Spleen (tissue), 11 donors: ENCODE results near the gene UBE2L3. TPM values are rescaled to one million over a fixed set of nuclear protein-coding genes. Genes with fewer than 3 reads are reported as not detected.

Experiments
- DNase-seq: peaks from one replicate; pipeline ENCODE4 v3.0.0-alpha.2; 2020
- H3K27ac ChIP-seq, 8 donors: fragments of 200-600 bp; sonication (generic) in 7 of 8; 1 replicate in 4 of 8; 2 replicates in 4 of 8; pipeline versions ENCODE4 v1.5.0 to v1.8.0; 2016 to 2021; ENCODE audit warnings: inconsistent platforms in 4 of 8, mild to moderate bottlenecking in 4 of 8, moderate library complexity in 1 of 8
- H3K27me3 ChIP-seq, 7 donors: fragments of 200-600 bp; sonication (generic) in 6 of 7; replicated peaks in 1 of 7; 1 replicate in 4 of 7; 2 replicates in 3 of 7; pipeline versions ENCODE4 v1.5.0 to v1.8.0; 2016 to 2021; ENCODE audit warnings: inconsistent platforms in 3 of 7, mild to moderate bottlenecking in 1 of 7
- H3K36me3 ChIP-seq, 6 donors: fragments of 200-600 bp; sonication (generic) in 5 of 6; 1 replicate in 4 of 6; 2 replicates in 2 of 6; pipeline versions ENCODE4 v1.5.0 to v1.8.0; 2016 to 2021; ENCODE audit warnings: inconsistent platforms in 2 of 6
- H3K4me1 ChIP-seq, 6 donors: fragments of 200-600 bp; sonication (generic) in 5 of 6; 1 replicate in 3 of 6; 2 replicates in 3 of 6; pipeline versions ENCODE4 v1.5.0 to v1.8.0; 2016 to 2021; ENCODE audit warnings: inconsistent platforms in 3 of 6
- H3K4me3 ChIP-seq, 8 donors: fragments of 200-600 bp; sonication (generic) in 7 of 8; 1 replicate in 4 of 8; 2 replicates in 4 of 8; pipeline versions ENCODE4 v1.5.0 to v1.8.0; 2016 to 2021; ENCODE audit warnings: inconsistent platforms in 4 of 8, mild to moderate bottlenecking in 4 of 8, moderate library complexity in 2 of 8
- H3K9me3 ChIP-seq, 8 donors: fragments of 200-600 bp; sonication (generic) in 7 of 8; 1 replicate in 4 of 8; 2 replicates in 4 of 8; pipeline versions ENCODE4 v1.5.0 to v1.8.0; 2016 to 2021; ENCODE audit warnings: inconsistent platforms in 4 of 8
- CTCF ChIP-seq, 11 experiments: fragments of 200-600 bp in 7 of 11; fragments of 450-650 bp in 4 of 11; sonication (generic) in 4 of 11; IDR thresholded peaks in 8 of 11; conservative IDR thresholded peaks in 3 of 11; 1 replicate in 7 of 11; 2 replicates in 4 of 11; pipeline versions ENCODE4 v1.4.0 to v1.8.0; 2016 to 2021; ENCODE audit warnings: antibody characterized with exemption in 11 of 11, inconsistent platforms in 4 of 11, mild to moderate bottlenecking in 1 of 11
- POLR2A ChIP-seq, 3 donors: fragments of 450-650 bp; IDR thresholded peaks; one replicate each; pipeline ENCODE4 v1.5.1; 2017; ENCODE audit warnings: antibody characterized with exemption in 3 of 3, mild to moderate bottlenecking in 1 of 3
- POLR2AphosphoS5 ChIP-seq, 3 donors: sonication (generic); formaldehyde crosslinking; IDR thresholded peaks; one replicate each; pipeline ENCODE4 v1.5.1; 2017; ENCODE audit warnings: antibody characterized with exemption in 3 of 3
- WGBS, 5 donors: extraction: QIAGEN DNeasy Blood & Tissue Kit in 3 of 5; methylation state at CpG; one replicate each; pipeline versions ENCODE4 v1.1.5 to v1.1.7; 2013 to 2018; 5-methylcytosine and 5-hydroxymethylcytosine counted together
- intact Hi-C: fragments of 100-400 bp; cut with DNase I; formaldehyde crosslinking; loops from one replicate; pipeline ENCODE4 v1.15.0; 2023; ENCODE audit warnings: low total_unique reads
- polyA plus RNA-seq, 3 donors: library from polyadenylated mRNA; stranded (reverse); fragments of 200-250 nt; gene quantifications; one replicate each; pipeline ENCODE4 v1.2.1, GENCODE V29; 2013
- total RNA-seq, 7 donors: library from RNA; depleted of rRNA in 3 of 7; stranded (reverse); fragments of >200 nt in 3 of 7; fragmentation: NEBNext Ultra II Directional in 4 of 7; extraction: Animal tissue kit (Norgen Biotek cat#: 25700) in 4 of 7; gene quantifications; one replicate each; pipeline versions ENCODE4 v1.1.0 to v1.2.1, GENCODE V29; 2016 to 2021
- donor health status: healthy with polysubstance abuse.
- donor health status: DM: no; HTN: no; CAD: no; lungs with moderate emphysema.
- donor health status: DM: no; HTN: no; CAD: no.
- donor health status: Bipolar disorder and iron deficiency.
- donor health status: healthy.
- donor health status: DM: no; HTN: no; CAD: no.
- donor health status: DM: yes; HTN: yes; CAD: no.

Gene UBE2L3
- total and polyA plus RNA-seq, 10 donors, result 36.2 to 69.3 (median 45.2) TPM

DNA sequence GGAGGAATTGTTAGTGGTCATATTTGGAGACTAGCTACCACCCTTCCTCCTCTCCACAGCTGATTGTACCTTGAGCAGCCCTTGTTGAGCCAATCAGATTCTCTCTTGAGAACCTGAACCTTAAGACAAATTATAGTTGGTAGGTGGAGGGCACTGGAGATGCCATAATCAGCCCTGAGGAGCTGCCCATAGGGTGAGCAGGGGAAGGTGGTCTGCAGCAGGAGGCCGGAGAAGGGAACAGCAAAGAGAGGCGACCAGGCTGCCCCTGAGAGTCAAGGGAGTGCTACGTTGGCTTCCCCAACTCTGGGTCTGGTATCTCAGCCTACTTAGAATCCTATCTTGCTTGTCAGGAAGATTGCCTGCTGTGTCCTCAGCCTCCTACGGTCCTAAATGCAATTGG lies 71.8 kb downstream of the UBE2L3 start:
- H3K4me3 ChIP-seq, result no peak overlapping the region
- TF ChIP-seq POLR2AphosphoS5 (IDR thresholded peaks at IDR 0.05) (no peak), CTCF (IDR thresholded peaks at IDR 0.05 in 8 of 11, conservative IDR thresholded peaks at IDR 0.05 in 3 of 11) (no peak), POLR2A (IDR thresholded peaks at IDR 0.05) (no peak)
- intact Hi-C loops, result no loop called here
- H3K27me3 ChIP-seq, result no peaks in the 10 kb centered on the region
- H3K36me3 ChIP-seq, result peaks cover 0 to 10% (median 4%) of the 10 kb centered on the region in 6 donors
- H3K27ac ChIP-seq, result no peak overlapping the region
- 76 to 92% (median 88%) methylated on average over 4 of the region's 4 CpGs for WGBS, 5 donors
- no peak for DNase-seq
- peaks cover 10 to 32% (median 23%) of the 10 kb centered on the region in 6 donors for H3K4me1 ChIP-seq
- H3K9me3 ChIP-seq, result no peaks in the 10 kb centered on the region

GRCh38 chr22:21640810-21641209 lies 73.3 kb downstream of the UBE2L3 start:
- peaks cover 10 to 32% (median 23%) of the 10 kb centered on the region in 6 donors for H3K4me1 ChIP-seq
- peaks cover 0 to 25% (median 13%) of the 10 kb centered on the region in 6 donors for H3K36me3 ChIP-seq
- H3K9me3 ChIP-seq, result no peaks in the 10 kb centered on the region
- TF ChIP-seq CTCF (IDR thresholded peaks at IDR 0.05 in 8 of 11, conservative IDR thresholded peaks at IDR 0.05 in 3 of 11) (no peak), POLR2AphosphoS5 (IDR thresholded peaks at IDR 0.05) (no peak), POLR2A (IDR thresholded peaks at IDR 0.05) (no peak)
- DNase-seq, result no peak
- peak overlapping the region in 1 of 8 donors; percentile 82 for H3K4me3 ChIP-seq
- H3K27me3 ChIP-seq, result no peaks in the 10 kb centered on the region
- WGBS, 5 donors, result 90 to 92% (median 90%) methylated on average over 5 of the region's 5 CpGs
- no peak overlapping the region for H3K27ac ChIP-seq
- intact Hi-C loops, result no loop called here

- Histone ChIP-seq H3K9me3 (no peaks in the 10 kb centered on the region), H3K27me3 (no peaks in the 10 kb centered on the region), H3K27ac (peak overlapping the region in 6 of 8 donors; percentile 2 to 88 (median 82)), H3K4me1 (peaks cover 10 to 36% (median 26%) of the 10 kb centered on the region in 6 donors), H3K36me3 (peaks cover 0 to 31% (median 13%) of the 10 kb centered on the region in 6 donors), H3K4me3 (peak overlapping the region; percentile 24 to 91 (median 78))
- WGBS, 5 donors, result 6 to 31% (median 9%) methylated on average over 3 to 9 of the region's 9 CpGs
- no peak for TF ChIP-seq CTCF (IDR thresholded peaks at IDR 0.05 in 8 of 11, conservative IDR thresholded peaks at IDR 0.05 in 3 of 11)
- intact Hi-C loops, result no loop called here
- DNase-seq, result no peak
Observed at GRCh38 chr22:21641417-21641788, 73.9 kb downstream of the UBE2L3 start.

GRCh38 chr22:21641789-21642583 lies 74.5 kb downstream of the UBE2L3 start, which contains the start of gene SDF2L1:
Gene SDF2L1, plus strand, starts transcription at chr22:21642302. Its CDS starts 35 bp downstream, at chr22:21642337.
- WGBS, 5 donors, result 0 to 1% (median 0%) methylated on average over 36 to 76 of the region's 76 CpGs
- Histone ChIP-seq H3K27me3 (no peaks in the 10 kb centered on the region), H3K9me3 (no peaks in the 10 kb centered on the region), H3K27ac (peak within 1 kb of the TSS; percentile 24 to 88 (median 80)), H3K36me3 (peaks cover 0 to 31% (median 13%) of the 10 kb centered on the region in 6 donors), H3K4me1 (peaks cover 10 to 42% (median 31%) of the 10 kb centered on the region in 6 donors), H3K4me3 (peak within 1 kb of the TSS; percentile 73 to 91 (median 78))
- TF ChIP-seq POLR2A (IDR thresholded peaks at IDR 0.05) (peak in 1 of 3 donors; percentile 30), POLR2AphosphoS5 (IDR thresholded peaks at IDR 0.05) (peak; percentile 80 to 90 (median 86)), CTCF (IDR thresholded peaks at IDR 0.05 in 8 of 11, conservative IDR thresholded peaks at IDR 0.05 in 3 of 11) (peak in 9 of 11 experiments; percentile 6 to 62 (median 39))
- intact Hi-C loops, result no loop called here
- peak; percentile 99 for DNase-seq
